GM19397 (cell line): ENCODE measurements around the gene TRIP6.

Source experiments
- ATAC-seq: cut with Tn5 transposase; IDR thresholded peaks from one replicate; pipeline ENCODE4 v1.9.1; 2021; ENCODE audit warnings: mild to moderate bottlenecking, moderate library complexity; ENCODE audit not compliant: unreplicated experiment

Gene TRIP6

DNA sequence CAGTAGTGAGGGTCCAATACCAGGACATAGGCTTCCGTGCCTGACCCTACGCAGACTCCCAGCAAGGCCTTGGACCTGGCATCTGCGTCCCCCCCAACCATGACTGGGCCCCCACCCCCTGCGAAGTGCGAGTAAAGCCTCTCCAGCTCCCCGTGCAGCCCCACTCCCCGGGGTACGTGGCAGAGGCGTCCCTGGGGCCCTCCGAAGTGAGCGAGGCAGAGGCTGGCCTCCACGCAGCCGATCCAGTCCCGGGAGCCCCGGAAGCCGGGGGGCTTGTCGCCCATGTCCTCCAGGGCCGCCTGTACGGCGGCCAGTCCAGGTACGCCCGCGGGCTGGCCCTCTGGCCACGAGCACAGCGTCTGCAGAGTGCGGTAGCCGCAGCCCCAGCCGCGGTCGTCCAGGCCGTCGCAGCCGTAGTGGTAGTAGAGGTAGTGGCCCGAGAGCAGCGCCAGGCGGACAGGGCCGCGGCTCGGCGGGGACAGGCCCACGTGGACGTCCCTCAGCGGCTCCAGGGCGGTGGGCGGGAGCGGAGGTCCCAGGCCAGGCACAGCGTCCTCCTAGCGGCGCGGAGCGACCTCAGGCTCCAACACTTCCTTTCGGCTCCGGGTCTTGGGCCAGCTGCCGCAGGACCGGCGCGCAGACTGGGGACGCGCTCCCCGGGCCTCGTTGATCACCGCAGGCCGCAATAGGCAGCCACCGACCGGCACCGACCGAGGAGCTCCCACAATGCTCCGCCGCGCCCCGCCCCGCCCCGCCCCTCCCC, 22.0 kb downstream of the TRIP6 start, which contains the start of gene UFSP1:
UFSP1 (minus strand) TSS at position 728 of the 763 bp plus-strand sequence; CDS start at position 284, 444 bp downstream.
- peak; percentile 36 for ATAC-seq

DNA sequence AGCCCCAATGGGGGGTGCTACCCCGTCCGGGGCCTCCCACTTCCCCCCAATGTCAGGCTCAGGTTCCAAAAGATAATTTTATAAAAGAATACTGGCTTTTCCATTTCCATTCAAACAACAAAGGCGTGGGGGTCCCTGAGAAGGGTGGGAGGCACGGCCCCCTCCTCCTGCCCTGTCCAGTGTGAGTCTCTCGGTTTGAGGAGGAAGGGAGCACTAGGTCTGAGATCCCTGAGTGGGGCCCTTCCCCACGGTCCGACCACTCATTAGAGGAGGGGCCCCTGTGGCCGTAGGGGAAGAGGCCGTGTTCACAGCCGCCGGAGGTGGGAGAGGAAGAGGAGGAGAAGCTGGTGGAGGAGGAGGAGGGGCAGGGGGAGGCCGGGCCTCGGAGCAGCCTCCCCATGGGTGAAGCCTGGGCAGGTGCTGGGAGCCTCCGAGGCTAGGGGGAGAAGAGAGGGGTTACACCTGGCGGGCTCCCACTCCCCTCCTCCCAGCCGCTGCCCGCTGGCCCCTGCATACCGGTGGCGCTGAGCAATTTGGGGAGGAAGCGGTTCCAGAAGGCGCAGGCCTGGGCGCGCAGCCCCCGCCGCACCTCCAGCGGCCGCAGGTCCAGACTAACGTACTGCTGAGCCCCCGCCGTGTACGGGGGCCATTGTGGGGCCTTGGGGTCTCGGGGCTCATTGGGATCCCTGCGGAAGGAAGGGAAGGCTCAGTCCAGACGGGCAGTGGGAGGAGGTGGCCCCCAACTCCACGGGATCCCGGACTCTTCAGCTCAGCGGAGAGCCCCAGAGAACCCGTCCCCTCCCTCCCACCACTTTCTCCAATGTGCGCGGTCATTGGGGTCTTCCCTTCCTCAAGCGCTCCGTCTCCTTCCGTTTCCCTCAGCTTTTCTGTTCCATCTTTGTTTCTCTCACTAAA, 23.7 kb downstream of the TRIP6 start:
- ATAC-seq = no peak

DNA sequence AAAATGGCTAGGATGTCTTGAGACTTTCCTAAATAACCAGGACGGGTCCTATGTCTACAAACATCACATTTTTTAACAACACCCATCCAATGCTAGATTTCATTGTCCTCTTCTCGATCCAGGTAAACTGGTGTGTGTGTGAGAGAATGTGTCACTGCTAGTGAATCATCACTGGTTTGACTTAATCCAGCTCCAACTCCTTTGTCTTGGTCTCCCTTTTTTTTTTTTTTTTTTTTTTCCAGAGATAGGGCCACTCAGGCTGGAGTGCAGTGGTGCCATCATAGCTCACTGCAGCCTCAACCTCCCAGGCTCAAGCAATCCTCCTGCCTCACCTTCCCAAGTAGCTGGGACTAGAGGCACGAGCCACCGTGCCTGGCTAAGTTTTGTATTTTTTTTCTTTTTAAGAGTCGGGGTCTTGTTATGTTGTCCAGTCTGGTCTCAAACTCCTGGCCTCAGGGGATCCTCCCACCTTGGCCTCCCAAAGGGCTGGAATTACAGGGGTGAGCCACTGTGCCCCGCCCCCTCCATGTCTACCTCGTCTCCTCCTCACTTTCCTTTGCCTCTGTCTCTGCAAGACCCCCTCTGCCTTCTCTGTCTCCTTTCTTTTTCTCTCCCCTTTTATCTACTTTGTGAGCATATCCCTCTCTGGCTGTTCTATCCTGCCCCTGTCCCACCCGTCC, 24.5 kb downstream of the TRIP6 start:
- ATAC-seq = no peak

DNA sequence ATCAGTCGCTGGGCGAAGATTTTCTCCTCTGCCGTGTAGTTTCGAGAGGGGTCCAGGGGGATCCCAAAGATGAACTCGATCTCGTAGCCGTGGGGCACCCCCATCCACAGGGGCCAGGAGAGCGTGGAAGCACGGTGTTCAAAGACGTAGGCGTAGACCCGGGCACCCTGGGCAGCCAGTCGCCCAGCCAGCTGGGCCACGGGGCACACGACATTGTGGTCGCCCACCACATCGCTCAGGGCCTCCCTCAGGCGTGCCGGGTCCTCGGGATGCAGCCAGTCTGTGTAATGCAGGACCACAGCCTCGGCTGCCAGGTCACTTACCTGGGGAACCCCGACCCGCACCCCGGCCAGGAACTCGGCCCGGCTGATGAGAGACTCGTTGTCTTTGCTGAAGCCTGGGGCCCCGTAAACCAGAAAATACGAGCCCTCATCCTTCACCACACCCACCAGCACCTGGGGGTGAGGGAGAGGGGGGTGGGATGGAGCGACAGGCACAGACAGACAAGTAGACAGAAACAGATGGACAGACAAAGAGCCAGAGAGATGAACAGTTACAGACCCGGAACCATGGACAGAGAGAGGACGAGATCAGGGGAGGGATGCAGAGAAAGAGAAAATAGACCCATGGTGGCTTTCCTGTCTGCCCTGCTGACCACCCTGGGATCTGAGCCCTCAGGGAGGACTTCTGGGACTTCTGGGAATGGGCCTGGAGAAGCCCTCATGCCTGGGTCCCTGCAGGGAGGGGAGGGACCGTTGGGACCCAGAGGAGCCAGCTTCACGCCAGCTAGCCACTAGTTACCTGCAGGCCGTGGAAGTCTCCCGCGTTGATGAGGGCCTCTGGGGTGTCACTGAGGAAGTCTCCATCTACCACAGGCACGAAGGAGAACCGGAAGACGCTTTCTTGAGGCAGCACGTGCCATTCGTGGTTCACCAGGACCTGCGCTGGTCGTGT, 25.5 kb downstream of the TRIP6 start:
- ATAC-seq = no peak

DNA sequence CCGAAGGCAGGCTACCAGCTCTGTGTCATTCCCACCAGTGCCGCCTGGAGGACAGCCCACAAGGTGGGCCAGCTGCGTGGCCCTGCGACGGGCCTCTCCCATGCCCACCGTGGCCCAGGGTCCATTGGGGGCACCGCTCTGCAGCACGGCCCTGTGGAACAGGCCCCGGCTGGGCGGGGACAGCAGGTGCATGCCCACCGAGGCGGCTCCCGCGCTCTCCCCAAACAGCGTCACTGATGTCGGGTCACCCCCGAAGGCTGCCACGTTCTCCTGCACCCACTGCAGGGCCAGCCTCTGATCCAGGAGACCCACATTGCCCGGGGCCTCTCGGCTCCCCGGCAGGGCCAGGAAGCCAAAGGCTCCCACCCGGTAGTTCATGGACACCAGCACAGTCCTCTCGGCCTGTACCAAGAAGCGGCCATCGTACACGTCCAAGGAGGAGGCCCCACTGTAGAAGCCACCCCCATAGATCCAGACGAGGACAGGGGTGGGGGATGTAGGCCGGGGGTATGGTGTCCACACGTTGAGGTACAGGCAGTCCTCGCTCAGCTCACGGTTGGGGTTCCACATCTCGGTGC, 26.2 kb downstream of the TRIP6 start:
- ATAC-seq = no peak

DNA sequence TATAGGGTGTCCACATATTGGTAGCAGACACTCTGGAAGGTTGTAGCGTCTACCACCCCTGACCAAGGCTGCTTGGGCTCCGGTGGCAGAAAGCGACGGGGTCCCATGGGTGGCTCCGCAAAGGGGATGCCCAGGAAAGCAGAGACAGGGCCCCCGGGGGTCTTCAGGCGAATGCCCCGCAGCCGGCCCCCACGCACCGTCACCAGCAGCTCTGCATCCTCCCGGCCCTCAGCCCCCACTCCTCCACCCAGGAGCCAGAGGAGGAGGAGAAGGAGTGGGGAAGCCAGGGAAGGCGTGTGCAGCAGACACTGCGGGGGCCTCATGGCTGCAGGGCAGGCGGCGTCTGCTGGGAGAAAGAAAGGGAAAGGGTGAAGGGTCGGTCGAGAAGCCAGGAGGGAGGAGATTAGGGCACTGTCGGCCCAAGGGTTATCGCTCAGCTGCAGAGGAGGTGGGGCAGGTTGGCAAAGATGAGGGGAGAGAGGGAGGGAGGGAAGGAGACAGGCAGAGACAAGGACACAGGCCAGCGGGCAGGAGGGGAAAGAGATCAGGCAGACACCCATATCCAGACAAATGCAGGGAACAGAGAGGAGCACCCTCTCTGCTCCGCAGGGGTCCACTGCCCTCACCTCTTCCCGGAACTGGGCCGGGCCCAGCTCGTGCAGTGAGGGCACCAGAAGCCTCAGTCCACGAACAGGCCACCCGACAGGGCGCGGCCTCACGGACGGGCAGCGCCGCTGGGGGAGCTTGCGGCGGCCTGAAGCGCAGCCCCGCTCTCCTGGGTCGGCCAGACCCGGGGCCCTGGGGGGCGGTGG, 26.9 kb downstream of the TRIP6 start:
- no peak for ATAC-seq

DNA sequence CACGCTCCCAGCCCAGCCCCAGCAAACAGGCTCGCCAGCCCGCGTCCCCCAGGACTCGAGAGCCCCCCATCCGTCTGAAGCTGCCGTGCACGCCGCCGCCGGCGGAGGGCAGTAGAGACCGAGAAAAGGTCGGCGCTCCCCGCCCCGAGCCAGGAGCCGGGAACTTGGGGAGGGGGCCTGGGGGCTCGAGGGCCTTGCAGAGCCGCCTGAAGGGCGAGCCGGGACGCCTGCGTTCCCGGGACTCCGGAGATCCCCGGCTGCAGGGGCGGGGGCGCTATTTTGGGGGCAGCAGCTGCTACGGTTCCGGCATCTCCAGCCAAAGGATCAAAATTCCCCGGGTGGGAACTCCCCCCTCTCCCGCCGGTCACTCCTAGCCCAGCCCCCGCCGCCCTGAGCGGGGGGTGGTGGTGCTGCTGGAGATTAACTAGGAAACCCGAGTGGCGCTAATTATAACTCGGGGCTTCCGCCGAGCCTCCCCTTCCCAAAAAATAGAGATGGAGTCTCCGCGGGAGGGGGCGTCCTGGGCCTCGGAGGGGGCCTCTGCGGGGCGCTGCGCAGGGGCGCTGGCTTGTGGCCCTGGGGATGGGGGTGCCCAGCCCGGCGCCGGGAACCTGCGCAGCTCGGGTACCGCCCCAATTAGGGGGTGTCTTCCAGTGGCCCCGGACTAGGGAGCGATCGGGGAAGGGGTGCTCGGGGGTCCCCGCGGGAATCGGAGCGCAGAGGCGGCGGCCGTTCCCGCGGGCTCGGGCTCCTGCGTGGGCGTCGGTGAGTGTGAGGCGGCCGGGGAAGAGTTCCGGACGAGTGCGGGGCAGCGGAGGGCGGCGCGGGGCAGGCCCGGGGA, 27.9 kb downstream of the TRIP6 start:
- no peak for ATAC-seq

DNA sequence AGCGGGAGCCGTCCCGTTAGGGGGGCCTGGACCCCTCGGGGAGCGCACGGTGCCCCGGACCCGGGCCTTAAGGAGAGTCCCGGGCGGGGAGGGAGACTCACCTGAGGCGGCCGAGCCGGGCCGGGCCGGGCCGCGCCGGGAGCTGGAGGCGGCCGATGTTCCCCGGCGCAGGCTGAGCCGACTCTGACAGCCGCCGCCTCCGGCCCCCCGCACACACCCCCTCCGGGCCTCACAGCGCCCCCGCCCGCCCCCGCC, 28.4 kb downstream of the TRIP6 start, which contains the start of gene ACHE:
ACHE (minus strand) TSS at position 188 of the 255 bp plus-strand sequence. CDS start 1,656 bp downstream, outside the sequence.
- no peak for ATAC-seq

DNA sequence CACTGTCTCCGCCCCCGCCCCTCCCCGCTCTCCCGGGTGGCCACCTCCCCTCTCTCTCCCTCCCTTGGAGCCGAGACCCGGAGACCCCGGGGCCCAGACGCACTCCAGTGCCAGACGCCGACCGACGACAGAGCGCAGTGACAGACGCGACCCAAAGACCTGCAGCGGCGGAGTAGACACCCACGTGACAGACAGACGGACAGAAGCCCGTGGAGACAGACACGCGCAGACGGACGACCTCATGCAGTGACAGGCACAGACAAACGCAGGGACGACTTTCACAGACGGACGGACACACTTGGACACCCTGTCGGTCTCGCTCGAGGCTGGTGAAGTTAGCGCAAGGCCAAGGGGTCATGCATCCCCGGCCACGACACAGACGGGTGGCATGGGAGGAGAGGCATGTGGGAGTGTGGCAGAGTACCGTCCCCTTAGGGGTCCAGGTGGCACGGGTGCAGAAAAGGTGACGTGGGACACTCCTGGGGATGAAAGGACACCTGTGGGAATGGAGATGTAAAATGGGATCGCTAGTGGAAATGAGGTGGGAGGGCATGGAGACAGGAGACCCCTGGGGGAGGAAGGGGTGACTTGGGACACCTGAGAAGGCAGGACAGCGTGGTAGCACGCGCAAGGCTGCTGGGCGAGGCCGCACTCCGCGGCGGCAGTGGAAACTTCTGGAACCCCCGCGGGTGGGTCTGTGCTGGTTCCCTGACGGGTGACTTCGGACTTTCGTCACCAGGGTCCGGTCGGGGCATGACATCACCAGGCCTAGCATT, 29.0 kb downstream of the TRIP6 start:
- no peak for ATAC-seq

DNA sequence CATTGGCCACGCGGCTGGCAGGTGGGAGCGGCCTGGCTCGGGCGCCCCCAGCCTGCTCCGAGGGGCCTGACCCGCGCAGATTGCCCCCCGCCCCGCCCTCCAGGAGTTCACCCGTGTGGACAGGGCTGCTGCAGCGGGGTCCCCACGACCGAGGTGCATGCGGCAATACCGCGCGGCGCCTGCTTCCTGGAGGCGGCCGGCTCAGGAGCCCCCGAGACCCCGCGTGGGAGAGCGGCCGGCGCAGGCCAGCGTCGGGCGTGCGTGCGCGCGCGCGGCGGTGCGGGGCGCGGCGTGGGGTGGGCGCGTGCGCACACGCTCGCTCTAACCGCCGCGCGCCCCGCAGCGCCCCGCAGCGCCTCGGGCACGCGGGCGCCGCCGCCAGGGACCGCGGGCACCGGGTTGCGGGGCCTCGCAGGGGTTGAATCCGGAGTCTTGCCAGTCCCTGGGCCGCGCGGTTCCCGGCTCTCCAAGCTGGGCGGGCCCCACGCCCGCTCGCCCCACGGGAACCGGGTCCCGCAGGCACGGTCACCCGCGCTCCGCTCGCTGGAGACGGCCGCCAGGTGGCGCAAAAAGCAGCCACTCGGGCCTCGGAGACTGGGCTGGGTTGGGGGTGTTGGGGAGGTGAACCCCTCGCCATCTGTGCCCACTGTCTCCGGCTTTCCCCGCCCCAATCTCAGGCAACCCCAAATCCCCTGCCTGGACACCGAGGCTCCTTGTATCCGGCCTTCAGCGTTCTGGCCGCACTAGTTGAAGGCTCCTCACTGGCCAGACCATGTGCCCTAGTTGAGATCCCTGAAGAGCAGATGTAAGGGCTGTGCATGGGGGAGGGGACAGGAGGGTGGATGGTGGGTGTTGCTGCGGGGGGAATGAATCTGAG, 29.8 kb downstream of the TRIP6 start:
- no peak for ATAC-seq

DNA sequence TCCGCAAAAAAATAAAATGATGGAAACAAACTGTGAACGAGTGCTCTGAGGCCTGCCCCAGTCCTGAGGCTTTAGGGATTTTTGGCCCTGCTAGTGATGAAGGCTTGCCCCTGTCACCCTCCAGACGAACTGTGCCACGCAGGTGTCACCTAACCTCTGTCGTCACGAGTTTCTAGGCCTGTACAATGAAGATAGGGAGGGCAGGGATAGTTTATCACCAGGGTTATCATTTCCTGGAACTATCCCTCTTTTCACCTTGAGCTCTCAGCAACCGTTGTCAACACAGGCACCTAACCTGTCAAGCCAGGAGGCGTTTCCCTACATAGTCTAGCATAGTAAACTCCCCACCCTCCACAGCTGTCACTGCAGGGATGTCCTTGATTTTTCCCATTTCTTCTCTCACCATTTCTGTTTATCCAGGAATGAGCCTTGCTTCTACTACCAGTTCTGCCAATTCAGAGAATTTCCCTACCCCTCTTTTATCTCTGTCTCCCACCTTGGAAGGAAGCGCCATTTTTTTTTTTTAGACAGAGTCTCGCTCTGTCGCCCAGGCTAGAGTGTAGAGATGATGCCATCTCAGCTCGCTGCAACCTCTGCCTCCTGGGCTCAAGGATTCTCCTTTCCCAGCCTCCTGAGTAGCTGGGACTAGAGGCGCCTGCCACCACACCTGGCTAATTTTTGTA, 30.7 kb downstream of the TRIP6 start:
- no peak for ATAC-seq

DNA sequence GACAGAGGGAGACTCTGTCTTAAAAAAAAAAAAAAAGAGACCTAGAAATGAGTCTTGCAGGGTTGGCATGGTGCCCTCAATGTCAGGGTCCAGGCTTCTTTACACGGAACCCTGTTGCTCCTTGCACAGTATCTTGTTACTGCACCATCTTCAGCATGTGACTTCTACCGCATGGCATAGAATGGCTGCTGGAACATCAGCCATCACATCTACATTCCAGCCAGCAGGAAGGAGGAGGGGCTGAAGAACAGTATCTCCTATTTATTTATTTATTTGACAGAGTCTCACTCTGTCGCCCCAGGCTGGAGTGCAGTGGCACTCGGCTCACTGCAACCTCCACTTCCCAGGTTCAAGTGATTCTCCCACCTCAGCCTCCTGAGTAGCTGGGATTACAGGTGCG, 32.2 kb downstream of the TRIP6 start:
- no peak for ATAC-seq

DNA sequence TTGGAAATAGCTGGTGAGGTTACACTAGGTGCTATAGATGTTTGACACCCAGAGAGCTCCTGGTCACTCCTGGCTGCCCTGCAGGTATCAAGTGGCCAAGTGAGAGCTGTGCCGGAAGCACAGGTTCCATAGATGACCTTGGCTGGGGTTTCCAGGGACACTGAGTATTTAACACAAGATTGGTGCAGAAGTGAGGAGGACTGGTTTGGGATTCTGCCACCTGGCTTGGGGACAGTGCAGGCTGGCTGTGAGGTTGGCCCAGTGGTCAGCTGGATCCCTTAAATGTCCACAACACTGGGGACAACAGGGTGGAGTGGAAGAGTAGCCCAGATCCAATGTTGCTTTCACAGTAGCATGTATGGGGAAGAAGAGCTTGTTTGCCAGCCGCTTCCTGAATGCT, 33.8 kb downstream of the TRIP6 start:
- no peak for ATAC-seq

DNA sequence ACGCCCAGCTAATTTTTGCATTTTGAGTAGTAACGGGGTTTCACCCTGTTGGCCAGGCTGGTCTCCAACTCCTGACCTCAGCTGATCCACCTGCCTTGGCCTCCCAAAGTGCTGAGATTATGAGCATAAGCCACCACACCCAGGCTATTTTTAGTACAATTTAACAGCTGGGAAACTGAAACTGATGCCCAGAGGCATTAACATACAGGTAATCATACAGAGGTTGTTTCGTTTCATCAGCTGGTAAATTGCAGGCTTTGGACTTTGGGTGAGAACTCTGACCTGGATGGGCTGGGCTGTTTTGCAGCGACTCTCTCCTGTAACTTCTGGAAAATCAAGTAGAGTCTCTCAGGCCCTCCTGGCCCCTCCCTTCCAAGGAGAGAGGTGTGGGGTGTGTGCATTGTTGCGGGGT, 34.7 kb downstream of the TRIP6 start:
- no peak for ATAC-seq

DNA sequence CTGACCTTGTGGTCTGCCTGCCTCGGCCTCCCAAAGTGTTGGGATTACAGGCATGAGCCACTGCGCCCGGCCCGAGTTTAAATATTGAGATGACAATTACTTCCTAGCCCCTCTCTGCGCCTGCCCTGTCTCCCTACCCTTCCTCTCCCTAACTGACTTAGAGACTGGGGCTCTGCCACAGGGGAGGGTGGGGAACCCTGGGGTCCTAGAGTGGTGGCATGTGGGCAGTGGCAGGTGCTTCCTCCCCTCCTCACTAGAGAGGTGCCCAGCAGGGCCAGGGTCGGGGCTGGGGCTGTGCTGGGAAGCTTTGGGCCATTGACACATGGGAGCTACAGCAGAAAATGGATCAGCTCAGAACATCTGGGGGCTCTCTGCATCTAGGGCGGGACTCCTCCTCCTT, 35.5 kb downstream of the TRIP6 start:
- no peak for ATAC-seq

DNA sequence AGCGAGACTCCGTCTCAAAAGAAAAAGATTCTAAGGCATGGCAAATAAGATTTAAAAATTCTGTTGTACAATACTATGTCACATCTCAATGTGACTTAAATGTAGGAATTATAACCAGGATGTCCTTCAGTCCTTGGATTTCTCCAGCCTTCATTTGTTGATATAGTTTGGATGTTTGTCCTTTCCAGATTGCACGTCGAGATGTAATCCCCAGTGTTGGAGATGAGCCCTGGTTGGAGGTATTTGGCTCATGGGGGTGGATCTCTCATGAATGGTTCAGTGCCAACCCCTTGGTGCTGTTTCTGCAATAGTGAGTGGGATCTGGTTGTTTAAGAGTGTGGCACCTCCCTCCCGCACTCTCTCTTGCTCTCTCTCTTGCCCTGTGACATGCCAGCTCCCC, 41.3 kb downstream of the TRIP6 start:
- no peak for ATAC-seq
